WERI-Rb-1 (cell line): ENCODE results near the gene DPAGT1.
A peak's percentile ranks its signal among the peaks of the same experiment; 100 is the strongest.

Source experiments
- DNase-seq: peaks from one replicate; pipeline ENCODE4 v3.0.0-alpha.2; 2020
- H3K27ac ChIP-seq: fragments of 250-450 bp; sonication (Bioruptor Pico); 2 replicates; pipeline ENCODE4 v1.5.1; 2020; ENCODE audit warnings: mild to moderate bottlenecking, moderate library complexity
- H3K27me3 ChIP-seq: fragments of 250-450 bp; sonication (Bioruptor Pico); 2 replicates; pipeline ENCODE4 v1.5.1; 2021; ENCODE audit warnings: mild to moderate bottlenecking, low read depth, moderate library complexity; ENCODE audit not compliant: insufficient read depth, severe bottlenecking
- H3K36me3 ChIP-seq: fragments of 250-450 bp; sonication (Bioruptor Pico); 2 replicates; pipeline ENCODE4 v1.5.1; 2020; ENCODE audit warnings: mild to moderate bottlenecking, moderate library complexity
- H3K4me3 ChIP-seq: 2 replicates; pipeline ENCODE4 v1.5.1; 2011; ENCODE audit warnings: low read depth, mild to moderate bottlenecking, control low read depth, low read length
- H3K9me3 ChIP-seq: fragments of 250-450 bp; sonication (Bioruptor Pico); 2 replicates; pipeline ENCODE4 v1.5.1; 2021; ENCODE audit warnings: mild to moderate bottlenecking, moderate library complexity; ENCODE audit not compliant: severe bottlenecking
- TF ChIP-seq, protein P1 (sequence below): IDR thresholded peaks from 2 replicates; pipeline ENCODE4 v1.5.1; 2011; ENCODE audit warnings: low read depth, mild to moderate bottlenecking, control low read depth, inconsistent platforms, low read length

Gene DPAGT1

DNA sequence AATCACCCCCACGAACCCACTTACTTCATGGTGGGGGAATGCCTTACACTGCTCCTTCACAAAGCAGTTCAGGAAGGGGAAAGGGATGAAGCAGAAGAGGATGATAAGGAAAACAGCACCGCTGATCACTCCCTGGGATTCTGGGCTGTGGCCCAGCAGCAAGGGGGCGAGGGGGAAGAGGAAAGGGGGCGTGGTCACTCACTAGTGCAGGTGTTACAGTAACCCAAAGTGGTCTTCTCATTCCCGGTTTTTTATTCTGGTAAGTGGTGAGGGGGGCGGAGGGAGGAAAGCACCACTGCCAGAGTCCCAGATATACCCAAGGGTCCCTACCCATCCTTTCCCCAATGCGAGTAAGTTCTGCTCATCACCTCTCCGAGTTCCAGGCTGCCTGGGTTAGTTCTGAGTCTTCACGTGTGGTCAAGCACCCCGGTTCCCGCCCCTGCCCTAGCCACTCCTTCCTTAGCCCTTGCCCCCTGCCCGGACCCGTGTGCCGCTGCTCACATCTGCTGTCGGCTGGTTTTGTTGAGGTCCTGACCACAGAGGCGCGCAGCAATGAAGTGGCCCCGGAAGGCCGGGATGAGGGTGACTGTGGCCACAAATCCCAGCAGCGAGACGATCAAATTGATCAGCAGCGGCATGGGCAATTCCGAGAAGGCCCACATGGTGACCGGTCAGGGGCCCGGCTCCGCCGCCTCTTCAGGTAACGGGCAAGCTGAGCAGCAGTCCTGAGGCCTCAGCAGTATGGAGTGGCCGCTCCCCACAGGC is 477 bp downstream of the DPAGT1 start:
- no peak for DNase-seq
- no peaks in the 10 kb centered on the region for H3K9me3 ChIP-seq
- H3K27ac ChIP-seq = peak overlapping the region; percentile 98
- peaks cover 27% of the 10 kb centered on the region for H3K36me3 ChIP-seq
- no peaks in the 10 kb centered on the region for H3K27me3 ChIP-seq
- TF ChIP-seq, protein P1, sequence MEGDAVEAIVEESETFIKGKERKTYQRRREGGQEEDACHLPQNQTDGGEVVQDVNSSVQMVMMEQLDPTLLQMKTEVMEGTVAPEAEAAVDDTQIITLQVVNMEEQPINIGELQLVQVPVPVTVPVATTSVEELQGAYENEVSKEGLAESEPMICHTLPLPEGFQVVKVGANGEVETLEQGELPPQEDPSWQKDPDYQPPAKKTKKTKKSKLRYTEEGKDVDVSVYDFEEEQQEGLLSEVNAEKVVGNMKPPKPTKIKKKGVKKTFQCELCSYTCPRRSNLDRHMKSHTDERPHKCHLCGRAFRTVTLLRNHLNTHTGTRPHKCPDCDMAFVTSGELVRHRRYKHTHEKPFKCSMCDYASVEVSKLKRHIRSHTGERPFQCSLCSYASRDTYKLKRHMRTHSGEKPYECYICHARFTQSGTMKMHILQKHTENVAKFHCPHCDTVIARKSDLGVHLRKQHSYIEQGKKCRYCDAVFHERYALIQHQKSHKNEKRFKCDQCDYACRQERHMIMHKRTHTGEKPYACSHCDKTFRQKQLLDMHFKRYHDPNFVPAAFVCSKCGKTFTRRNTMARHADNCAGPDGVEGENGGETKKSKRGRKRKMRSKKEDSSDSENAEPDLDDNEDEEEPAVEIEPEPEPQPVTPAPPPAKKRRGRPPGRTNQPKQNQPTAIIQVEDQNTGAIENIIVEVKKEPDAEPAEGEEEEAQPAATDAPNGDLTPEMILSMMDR = no peak
- H3K4me3 ChIP-seq = peak overlapping the region; percentile 68

DNA sequence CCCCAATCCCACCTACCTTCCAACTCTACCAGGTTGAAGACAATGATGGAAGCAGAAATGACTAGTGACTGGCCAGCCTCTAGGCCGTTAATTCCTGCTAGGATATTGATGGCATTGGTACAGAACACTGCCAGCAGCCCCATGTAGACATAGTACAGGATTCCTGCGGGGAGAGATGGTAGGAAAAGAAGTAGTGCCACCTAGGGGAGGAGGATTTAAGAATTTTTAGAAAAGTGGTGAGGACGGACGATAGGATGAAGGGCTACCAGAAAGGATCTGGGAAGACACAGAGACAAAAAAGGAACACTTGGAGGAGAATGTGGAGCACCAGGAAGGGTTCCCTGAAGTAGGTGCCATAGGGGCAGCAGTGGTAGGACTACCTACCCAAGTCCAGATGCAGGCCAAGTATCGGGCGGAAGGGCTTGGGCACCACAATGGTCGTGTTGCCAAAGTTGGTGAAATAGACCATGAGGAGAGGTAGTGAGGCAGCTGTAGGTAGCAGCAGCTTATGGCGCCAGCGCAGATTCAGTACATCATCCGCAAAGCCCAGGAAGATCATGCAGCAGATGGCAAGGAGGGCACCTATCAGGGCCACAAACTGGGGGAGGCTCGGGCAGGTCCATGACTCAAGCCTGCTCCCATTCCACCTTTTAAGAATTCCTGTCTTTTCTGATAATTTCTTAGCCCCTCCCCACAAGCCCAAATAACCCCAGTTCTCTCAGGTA is 1.2 kb downstream of the DPAGT1 start:
- H3K4me3 ChIP-seq = peak overlapping the region; percentile 68
- H3K36me3 ChIP-seq = peaks cover 28% of the 10 kb centered on the region
- TF ChIP-seq, protein P1 = peak; percentile 35; the same call in 1 of the 2 replicates
- no peak for DNase-seq
- H3K9me3 ChIP-seq = no peaks in the 10 kb centered on the region
- H3K27ac ChIP-seq = peak overlapping the region; percentile 98
- H3K27me3 ChIP-seq = no peaks in the 10 kb centered on the region

DNA sequence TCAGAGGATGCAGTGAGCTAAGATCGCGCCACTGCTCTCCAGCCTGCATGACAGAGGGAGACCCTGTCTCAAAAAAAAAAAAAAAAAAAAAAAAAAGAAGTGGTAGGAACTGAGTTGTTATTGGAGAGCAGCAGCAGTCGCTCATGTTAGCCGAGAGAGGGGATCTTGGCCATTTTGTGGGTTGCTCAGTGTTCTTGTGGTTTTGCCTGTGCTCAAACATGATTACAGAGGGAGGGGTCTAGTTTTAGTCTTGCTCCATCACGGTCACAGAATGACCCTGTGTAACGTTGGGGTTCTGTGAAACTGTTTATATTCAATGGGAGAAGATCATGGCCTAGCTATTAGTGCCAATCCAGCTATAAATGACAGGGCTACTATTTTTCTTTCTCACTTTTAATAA is 1.9 kb downstream of the DPAGT1 start:
- DNase-seq = no peak
- Histone ChIP-seq H3K4me3 (no peak overlapping the region), H3K27ac (no peak overlapping the region)

DNA sequence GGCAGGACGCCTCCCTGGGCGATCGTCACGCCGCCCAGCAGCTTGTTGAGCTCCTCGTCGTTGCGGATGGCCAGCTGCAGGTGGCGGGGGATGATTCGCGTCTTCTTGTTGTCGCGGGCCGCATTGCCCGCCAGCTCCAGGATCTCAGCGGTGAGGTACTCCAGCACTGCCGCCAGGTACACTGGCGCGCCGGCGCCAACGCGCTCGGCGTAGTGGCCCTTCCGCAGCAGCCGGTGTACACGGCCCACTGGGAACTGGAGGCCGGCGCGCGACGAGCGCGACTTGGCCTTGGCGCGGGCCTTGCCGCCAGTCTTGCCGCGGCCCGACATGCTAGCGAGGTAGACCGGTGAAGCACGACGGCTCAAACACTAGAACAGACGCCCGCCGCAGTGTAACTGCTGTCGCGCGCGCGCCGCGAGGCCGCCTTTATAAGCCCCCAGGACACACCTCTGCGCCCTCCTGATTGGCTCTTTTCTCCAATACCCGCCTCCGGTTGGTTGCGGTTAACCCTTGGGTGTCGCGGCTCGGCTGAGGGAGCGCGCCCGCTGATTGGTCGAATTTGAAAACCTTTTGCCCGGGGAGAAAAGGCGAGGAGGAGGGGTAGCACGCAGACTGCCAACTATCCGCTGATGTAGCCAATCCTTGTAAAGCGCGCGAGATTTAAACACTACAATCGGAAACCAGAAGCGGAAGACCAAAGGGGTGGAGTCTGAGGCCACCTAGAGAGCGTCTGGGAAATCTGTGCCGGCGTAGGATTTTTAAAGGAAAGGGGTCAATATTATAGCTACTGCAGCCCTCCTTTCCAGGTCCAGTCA is 6.4 kb downstream of the DPAGT1 start:
- Histone ChIP-seq H3K36me3 (peaks cover 60% of the 10 kb centered on the region), H3K27me3 (no peaks in the 10 kb centered on the region), H3K9me3 (no peaks in the 10 kb centered on the region), H3K27ac (peak overlapping the region; percentile 97), H3K4me3 (peak overlapping the region; percentile 67)
- DNase-seq = peak; percentile 99
- TF ChIP-seq, protein P1 = no peak

More for the DNA sequence above, 1.9 kb downstream of the DPAGT1 start:
- Histone ChIP-seq H3K36me3 (peaks cover 33% of the 10 kb centered on the region), H3K9me3 (no peaks in the 10 kb centered on the region), H3K27me3 (no peaks in the 10 kb centered on the region)
- TF ChIP-seq, protein P1 = no peak

DNA sequence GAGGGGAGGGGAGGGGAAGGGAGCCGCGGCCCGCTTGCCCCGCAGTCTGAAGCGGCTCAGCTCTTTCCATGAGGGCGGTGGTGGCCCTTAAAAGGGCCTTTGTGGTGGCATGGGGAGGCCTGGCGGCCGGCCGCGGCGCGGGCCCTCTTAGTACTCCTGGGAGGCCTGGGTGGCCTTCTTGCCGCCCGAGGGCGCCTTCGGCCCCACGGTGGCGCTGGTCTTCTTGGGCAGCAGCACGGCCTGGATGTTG is 6.9 kb downstream of the DPAGT1 start:
- DNase-seq = no peak
- H3K27ac ChIP-seq = peak overlapping the region; percentile 97
- TF ChIP-seq, protein P1 = peak; percentile 71

More for the DNA sequence above, 6.9 kb downstream of the DPAGT1 start:
- Histone ChIP-seq H3K9me3 (no peaks in the 10 kb centered on the region), H3K27me3 (no peaks in the 10 kb centered on the region), H3K4me3 (peak overlapping the region; percentile 67), H3K36me3 (peaks cover 60% of the 10 kb centered on the region)
